Gastrocnemius medialis (tissue), 4 donors: ENCODE measurements around the gene DAD1.
A peak's percentile ranks its signal among the peaks of the same experiment; 100 is the strongest.

Source experiments
- CTCF ChIP-seq, 5 experiments: fragments of 450-650 bp in 3 of 5; fragments of 200-600 bp in 2 of 5; sonication (generic) in 2 of 5; IDR thresholded peaks in 4 of 5; conservative IDR thresholded peaks in 1 of 5; 1 replicate in 4 of 5; 2 replicates in 1 of 5; pipeline ENCODE4 v1.5.1; 2016 to 2019; ENCODE audit warnings: antibody characterized with exemption in 5 of 5, mild to moderate bottlenecking in 3 of 5, moderate library complexity in 3 of 5
- POLR2A ChIP-seq, 2 donors: fragments of 450-650 bp; IDR thresholded peaks; one replicate each; pipeline ENCODE4 v1.6.1; 2017; ENCODE audit warnings: antibody characterized with exemption in 2 of 2, mild to moderate bottlenecking in 2 of 2, moderate library complexity in 2 of 2

GRCh38 chr14:22598099-22598895 is 9.3 kb upstream of the DAD1 start, which contains the start of gene ABHD4:
- TF ChIP-seq POLR2A (IDR thresholded peaks at IDR 0.05) (peak; percentile 80 to 89), CTCF (IDR thresholded peaks at IDR 0.05 in 4 of 5, conservative IDR thresholded peaks at IDR 0.05 in 1 of 5) (no peak)
